GM18873 (cell line): Measurements from ENCODE around the gene SRP14.
"Not testable (repeated sequence)": the region's sequence is repeated elsewhere in the genome, so short reads cannot be mapped to it uniquely, and the experiment has no call there.

Experiments used
- ATAC-seq: cut with Tn5 transposase; IDR thresholded peaks from one replicate; pipeline ENCODE4 v1.9.1; 2021; ENCODE audit warnings: mild to moderate bottlenecking, moderate library complexity, moderate number of reproducible peaks; ENCODE audit not compliant: unreplicated experiment, low FRiP score

SRP14 gene

GRCh38 chr15:40052604-40053003, 13.6 kb upstream of the SRP14 start:
- ATAC-seq, result no peak

GRCh38 chr15:40051616-40052415, 12.8 kb upstream of the SRP14 start:
- ATAC-seq, result no peak

- no peak for ATAC-seq
Observed at GRCh38 chr15:40050788-40051470, 11.9 kb upstream of the SRP14 start.

- ATAC-seq, result no peak
Observed at GRCh38 chr15:40048926-40049475, 10.0 kb upstream of the SRP14 start.

GRCh38 chr15:40048211-40048792, 9.3 kb upstream of the SRP14 start:
- no peak for ATAC-seq

- ATAC-seq, result peak; percentile 51
Observed at GRCh38 chr15:40047415-40048210, 8.6 kb upstream of the SRP14 start.

- ATAC-seq, result no peak
Observed at GRCh38 chr15:40046721-40047414, 7.9 kb upstream of the SRP14 start.

GRCh38 chr15:40045572-40046217, 6.7 kb upstream of the SRP14 start:
- no peak for ATAC-seq

GRCh38 chr15:40044717-40045571, 6.0 kb upstream of the SRP14 start:
- peak; percentile 61 for ATAC-seq

- ATAC-seq, result no peak
Observed at GRCh38 chr15:40043927-40044716, 5.1 kb upstream of the SRP14 start.

- no peak for ATAC-seq
Observed at GRCh38 chr15:40042791-40043320, 3.9 kb upstream of the SRP14 start.

GRCh38 chr15:40040770-40041169, 1.8 kb upstream of the SRP14 start:
- no peak for ATAC-seq

GRCh38 chr15:40040293-40040635, 1.3 kb upstream of the SRP14 start:
- no peak for ATAC-seq

- ATAC-seq, result no peak
Observed at GRCh38 chr15:40038275-40038637, 725 bp downstream of the SRP14 start.

GRCh38 chr15:40037721-40038120, 1.3 kb downstream of the SRP14 start:
- no peak for ATAC-seq

GRCh38 chr15:40035182-40035581, 3.8 kb downstream of the SRP14 start:
- not testable (repeated sequence) for ATAC-seq

GRCh38 chr15:40034186-40034946, 4.6 kb downstream of the SRP14 start:
- no peak for ATAC-seq
